Peyer's patch (tissue), 4 donors: ENCODE data around the gene GNG13. TPM values are rescaled to one million over a fixed set of nuclear protein-coding genes. Genes with fewer than 3 reads are reported as not detected.

ENCODE experiments used
- DNase-seq, 3 donors: peaks; one replicate each; pipeline ENCODE4 v3.0.0-alpha.2; 2017 to 2019
- H3K27ac ChIP-seq, 4 donors: fragments of 200-600 bp; sonication (generic); one replicate each; pipeline ENCODE4 v1.5.1; 2016 to 2019
- H3K27me3 ChIP-seq, 2 donors: fragments of 200-600 bp; sonication (generic); one replicate each; pipeline ENCODE4 v1.5.1; 2019
- H3K36me3 ChIP-seq, 3 donors: fragments of 200-600 bp; sonication (generic); one replicate each; pipeline ENCODE4 v1.5.1; 2016 to 2019
- H3K4me1 ChIP-seq, 4 donors: fragments of 200-600 bp; sonication (generic); one replicate each; pipeline ENCODE4 v1.5.1; 2016 to 2019
- H3K4me3 ChIP-seq, 4 donors: fragments of 200-600 bp; sonication (generic); 1 replicate in 3 of 4; 2 replicates in 1 of 4; pipeline ENCODE4 v1.5.1; 2016 to 2019; ENCODE audit warnings: mild to moderate bottlenecking in 1 of 4
- H3K9me3 ChIP-seq, 4 donors: fragments of 200-600 bp; sonication (generic); one replicate each; pipeline ENCODE4 v1.5.1; 2016 to 2019; ENCODE audit warnings: mild to moderate bottlenecking in 1 of 4
- CTCF ChIP-seq, 6 experiments: fragments of 450-650 bp in 4 of 6; fragments of 200-600 bp in 2 of 6; sonication (generic) in 1 of 6; IDR thresholded peaks; one replicate each; pipeline ENCODE4 v1.5.1; 2017 to 2019; ENCODE audit warnings: antibody characterized with exemption in 6 of 6, mild to moderate bottlenecking in 3 of 6, moderate library complexity in 1 of 6
- POLR2A ChIP-seq, 2 donors: fragments of 450-650 bp; IDR thresholded peaks; one replicate each; pipeline ENCODE4 v1.5.1; 2017; ENCODE audit warnings: antibody characterized with exemption in 2 of 2, mild to moderate bottlenecking in 2 of 2, moderate library complexity in 2 of 2
- total RNA-seq, 4 donors: library from RNA; depleted of rRNA; stranded (reverse); fragments of >200 nt; gene quantifications; one replicate each; pipeline ENCODE4 v1.1.0, GENCODE V29; 2016

GNG13 gene
- total RNA-seq, 4 donors from 2014 or later: 1.9 TPM; not detected in 3

- peaks cover 0 to 20% (median 16%) of the 10 kb centered on the region in 4 donors for H3K4me1 ChIP-seq
- peak overlapping the region in 3 of 4 donors; percentile 76 to 86 (median 81) for H3K27ac ChIP-seq
- no peaks in the 10 kb centered on the region for H3K9me3 ChIP-seq
- peak overlapping the region; percentile 95 to 100 (median 99) for H3K4me3 ChIP-seq
- no peak for TF ChIP-seq POLR2A (IDR thresholded peaks at IDR 0.05)
- TF ChIP-seq CTCF (IDR thresholded peaks at IDR 0.05): no peak
- peaks cover 0 to 9% (median 0%) of the 10 kb centered on the region in 3 donors for H3K36me3 ChIP-seq
- DNase-seq: peak in 2 of 3 donors; percentile 56 to 59
- no peaks in the 10 kb centered on the region for H3K27me3 ChIP-seq
These were observed 13.1 kb downstream of the GNG13 start for GRCh38 chr16:787321-787966.

- Histone ChIP-seq H3K4me3 (no peak overlapping the region), H3K27ac (no peak overlapping the region), H3K9me3 (no peaks in the 10 kb centered on the region), H3K36me3 (peaks cover 0 to 9% (median 0%) of the 10 kb centered on the region in 3 donors), H3K27me3 (no peaks in the 10 kb centered on the region), H3K4me1 (peaks cover 0 to 20% (median 16%) of the 10 kb centered on the region in 4 donors)
- no peak for TF ChIP-seq POLR2A (IDR thresholded peaks at IDR 0.05)
- TF ChIP-seq CTCF (IDR thresholded peaks at IDR 0.05): peak; percentile 46 to 82 (median 75)
- DNase-seq: peak; percentile 79 to 88 (median 83)
These were observed 14.7 kb downstream of the GNG13 start for GRCh38 chr16:785563-786535.

GRCh38 chr16:784431-784830 is 16.1 kb downstream of the GNG13 start:
- TF ChIP-seq POLR2A (IDR thresholded peaks at IDR 0.05): no peak
- Histone ChIP-seq H3K27me3 (no peaks in the 10 kb centered on the region), H3K4me1 (peaks cover 0 to 20% (median 15%) of the 10 kb centered on the region in 4 donors), H3K36me3 (peaks cover 0 to 9% (median 0%) of the 10 kb centered on the region in 3 donors), H3K27ac (no peak overlapping the region), H3K9me3 (no peaks in the 10 kb centered on the region), H3K4me3 (no peak overlapping the region)
- DNase-seq: no peak

- H3K36me3 ChIP-seq: peaks cover 0 to 9% (median 0%) of the 10 kb centered on the region in 3 donors
- H3K27me3 ChIP-seq: no peaks in the 10 kb centered on the region
- no peaks in the 10 kb centered on the region for H3K9me3 ChIP-seq
- DNase-seq: no peak
- TF ChIP-seq POLR2A (IDR thresholded peaks at IDR 0.05): no peak
- TF ChIP-seq CTCF (IDR thresholded peaks at IDR 0.05): no peak
- H3K27ac ChIP-seq: no peak overlapping the region
- peaks cover 0 to 15% (median 8%) of the 10 kb centered on the region in 4 donors for H3K4me1 ChIP-seq
- no peak overlapping the region for H3K4me3 ChIP-seq
These were observed 17.0 kb downstream of the GNG13 start for GRCh38 chr16:783404-784161.

- no peak overlapping the region for H3K4me3 ChIP-seq
- no peak for DNase-seq
- peaks cover 0 to 9% (median 0%) of the 10 kb centered on the region in 3 donors for H3K36me3 ChIP-seq
- H3K27ac ChIP-seq: no peak overlapping the region
- H3K27me3 ChIP-seq: no peaks in the 10 kb centered on the region
- H3K9me3 ChIP-seq: no peaks in the 10 kb centered on the region
- no peak for TF ChIP-seq CTCF (IDR thresholded peaks at IDR 0.05)
- TF ChIP-seq POLR2A (IDR thresholded peaks at IDR 0.05): no peak
- peaks cover 0 to 15% (median 7%) of the 10 kb centered on the region in 4 donors for H3K4me1 ChIP-seq
These were observed 17.6 kb downstream of the GNG13 start for GRCh38 chr16:782766-783403.
